Mammary epithelial cell (primary cell): Measurements from ENCODE around the gene CABP2.

ENCODE experiments used
- CTCF ChIP-seq, 2 donors: IDR thresholded peaks in 1 of 2; conservative IDR thresholded peaks in 1 of 2; 2 replicates each; pipeline ENCODE4 v1.5.1; 2011 to 2012; ENCODE audit warnings: inconsistent platforms in 2 of 2, low read length in 2 of 2, mild to moderate bottlenecking in 2 of 2, control low read depth in 1 of 2, low read depth in 1 of 2; ENCODE audit not compliant: insufficient read depth in 1 of 2; ENCODE audit errors: extremely low read depth in 1 of 2
- EZH2 ChIP-seq: IDR thresholded peaks from 2 replicates; pipeline ENCODE4 v1.6.1; 2012; ENCODE audit warnings: low read length, inconsistent platforms, borderline replicate concordance

- TF ChIP-seq CTCF (conservative IDR thresholded peaks at IDR 0.05 in 1 of 2, IDR thresholded peaks at IDR 0.05 in 1 of 2; ENCODE audit: extremely low read depth in 1 of 2, insufficient read depth in 1 of 2, low read depth in 1 of 2, low read length in 2 of 2) (no peak), EZH2 (no peak)
Observed at GRCh38 chr11:67501854-67502253, 21.4 kb downstream of the CABP2 start.
